ENCODE results near the gene OTOG.

The OTOG gene

DNA sequence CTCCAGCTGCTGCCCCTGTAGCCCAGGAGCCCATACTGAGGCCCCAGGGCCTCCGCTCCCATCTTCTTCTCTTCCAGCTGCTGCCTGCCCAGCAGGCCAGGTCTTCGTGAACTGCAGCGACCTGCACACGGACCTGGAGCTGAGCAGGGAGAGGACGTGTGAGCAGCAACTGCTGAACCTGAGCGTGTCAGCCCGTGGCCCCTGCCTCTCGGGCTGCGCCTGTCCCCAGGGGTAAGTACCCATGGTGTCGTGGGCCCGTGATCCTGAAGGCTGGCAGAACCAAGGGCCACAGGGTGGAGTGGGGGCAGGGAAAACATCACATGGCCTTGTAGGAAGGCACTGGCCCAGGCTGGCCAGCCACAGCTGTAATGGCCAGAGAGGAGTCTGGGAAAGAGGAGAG lies 31.2 kb downstream of the OTOG start:
- in situ Hi-C loops (cut with HindIII; ENCODE audit: low sequenced_read_pairs) = no loop called here

DNA sequence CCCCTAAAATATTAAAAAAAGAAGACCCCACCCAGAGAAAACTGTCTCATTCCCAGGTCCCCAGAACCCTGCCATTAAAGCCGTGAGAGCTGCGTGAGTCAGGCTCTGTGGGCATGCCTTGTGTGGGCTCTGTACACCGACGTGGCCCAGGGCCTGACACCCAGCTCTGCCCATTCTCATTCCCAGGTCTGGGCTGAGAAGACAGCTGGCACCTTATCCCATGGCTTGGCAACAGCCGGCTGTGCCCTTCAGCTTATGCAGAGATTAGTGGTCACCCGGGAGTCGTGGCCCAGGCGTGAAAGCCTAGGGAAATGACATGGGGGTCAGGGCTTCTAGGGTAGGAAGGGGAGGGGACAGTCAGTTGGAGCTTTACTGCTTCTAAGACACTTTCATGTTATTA lies 31.9 kb downstream of the OTOG start:
- in situ Hi-C loops (cut with HindIII; ENCODE audit: low sequenced_read_pairs) = no loop called here

DNA sequence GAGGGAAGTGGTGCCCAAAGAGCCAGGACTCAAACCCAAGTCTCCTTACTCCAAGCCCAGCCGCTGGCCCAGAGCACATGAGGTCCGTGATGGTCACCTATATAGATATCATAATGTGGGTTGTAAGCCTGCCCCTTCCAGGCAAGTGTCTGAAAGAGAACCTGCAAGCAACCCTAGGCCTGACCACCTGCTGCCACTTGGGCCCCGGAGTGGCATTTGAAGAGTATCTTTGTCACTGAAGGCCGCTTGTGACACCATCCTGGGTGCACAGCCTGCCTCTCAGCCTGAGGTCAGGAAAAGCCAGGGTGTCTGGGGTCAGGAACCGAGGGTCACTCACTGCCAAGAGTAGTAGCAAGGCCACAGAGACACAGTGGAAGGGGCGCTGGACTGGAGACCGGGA lies 32.4 kb downstream of the OTOG start:
- in situ Hi-C loops (cut with HindIII; ENCODE audit: low sequenced_read_pairs) = no loop called here

DNA sequence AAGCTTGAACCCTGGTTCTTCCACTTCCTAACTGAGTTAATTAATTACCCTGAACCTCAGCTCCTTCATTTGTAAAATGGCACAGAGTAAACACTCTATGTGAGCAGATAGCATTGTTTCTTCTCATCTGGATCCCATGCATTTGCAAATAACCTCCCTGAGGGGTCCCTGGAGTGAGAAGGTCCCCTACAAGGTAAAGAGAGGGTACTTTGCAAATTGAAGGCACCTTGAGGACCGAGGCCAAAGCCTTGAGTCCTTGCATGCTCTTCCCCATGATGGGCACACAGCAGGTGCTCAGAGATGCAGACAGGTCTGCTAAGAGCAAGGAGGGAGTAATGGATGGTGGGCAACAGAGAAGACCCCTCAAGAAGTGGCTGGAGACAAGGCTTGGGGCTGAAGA lies 33.2 kb downstream of the OTOG start:
- in situ Hi-C loops (cut with HindIII; ENCODE audit: low sequenced_read_pairs) = no loop called here

DNA sequence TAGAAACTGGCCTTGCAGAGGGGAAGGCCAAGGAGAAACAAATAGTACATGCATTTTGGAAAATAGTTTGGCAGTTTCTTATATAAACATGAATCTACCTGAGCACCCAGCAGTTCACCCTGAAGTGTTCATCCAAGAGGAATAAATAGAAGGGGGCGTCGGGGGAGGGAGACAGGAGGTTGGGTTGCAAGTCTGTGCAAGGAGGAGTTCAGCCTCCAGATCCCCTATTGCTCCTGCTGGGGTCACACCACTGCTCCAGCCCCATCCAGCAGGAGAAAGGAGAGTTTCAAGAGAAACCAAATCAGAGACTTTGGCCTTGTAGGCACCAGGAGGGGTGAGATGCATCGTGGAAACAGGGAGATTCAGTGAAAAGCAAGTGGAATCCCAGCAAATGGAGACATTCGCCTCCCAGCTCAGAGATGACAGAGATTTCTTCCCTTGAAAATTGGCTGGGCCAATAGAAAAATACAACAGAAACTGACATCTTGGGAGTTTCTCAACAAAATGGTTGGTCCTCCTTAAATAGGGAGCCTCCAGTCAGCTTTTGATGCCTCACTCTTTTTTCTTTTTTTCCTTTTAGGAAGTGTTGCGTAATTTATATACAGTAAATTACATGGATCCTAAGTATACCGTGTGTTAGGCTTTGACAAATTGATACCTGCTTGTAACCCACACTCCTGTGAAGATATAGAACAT lies 34.1 kb downstream of the OTOG start:
- in situ Hi-C loops (cut with HindIII; ENCODE audit: low sequenced_read_pairs) = no loop called here

DNA sequence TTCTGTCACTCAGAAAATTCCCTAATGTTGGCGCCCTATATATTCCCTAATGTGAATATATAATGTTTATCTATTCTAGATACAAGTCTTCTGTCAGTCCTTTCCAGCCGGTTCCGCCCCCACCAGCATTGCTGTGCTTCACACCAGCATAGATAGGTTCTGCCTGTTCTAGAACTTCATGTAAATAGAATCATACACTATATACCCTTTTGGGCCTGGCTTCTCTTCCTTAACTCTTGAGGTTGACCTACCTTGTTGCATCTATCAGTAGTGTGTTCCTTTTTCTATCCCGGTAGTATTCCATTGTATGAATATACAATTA lies 34.6 kb downstream of the OTOG start:
- in situ Hi-C loops (cut with HindIII; ENCODE audit: low sequenced_read_pairs) = no loop called here

DNA sequence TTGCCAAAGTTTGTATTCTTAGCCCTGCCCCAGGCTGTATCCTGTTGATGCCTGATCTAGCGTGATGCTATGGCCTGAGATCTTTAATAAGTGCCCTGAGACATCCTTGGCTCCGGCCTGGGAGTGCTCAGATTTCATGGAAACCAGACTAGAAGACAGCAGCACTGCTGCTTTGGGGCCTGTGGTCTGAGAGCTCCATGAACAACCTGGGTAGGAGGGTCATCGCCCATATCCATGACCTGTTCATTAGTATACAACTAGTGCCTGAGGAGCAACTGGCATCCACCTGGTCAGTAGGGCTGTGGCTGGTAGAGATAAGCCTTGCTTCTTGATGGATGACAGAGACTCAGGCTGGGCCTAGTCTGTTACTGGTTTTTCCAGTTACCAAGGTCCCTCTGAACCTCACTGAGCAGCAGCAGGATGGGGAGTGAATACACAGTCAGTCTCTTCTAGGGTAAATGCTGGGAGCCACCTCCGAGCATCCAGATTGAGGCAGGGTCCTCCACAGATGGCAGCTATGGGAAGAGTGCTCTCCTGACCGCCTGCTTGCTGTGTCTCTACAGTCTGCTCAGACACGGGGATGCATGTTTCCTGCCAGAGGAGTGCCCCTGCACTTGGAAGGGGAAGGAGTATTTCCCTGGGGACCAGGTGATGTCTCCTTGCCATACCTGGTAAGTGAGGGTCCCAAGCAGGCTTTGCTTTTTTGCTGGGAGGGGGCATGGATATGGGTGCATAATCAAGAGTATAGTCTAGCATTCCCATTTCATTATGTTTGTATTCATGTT lies 39.0 kb downstream of the OTOG start:
- in situ Hi-C loops (cut with HindIII; ENCODE audit: low sequenced_read_pairs) = no loop called here

DNA sequence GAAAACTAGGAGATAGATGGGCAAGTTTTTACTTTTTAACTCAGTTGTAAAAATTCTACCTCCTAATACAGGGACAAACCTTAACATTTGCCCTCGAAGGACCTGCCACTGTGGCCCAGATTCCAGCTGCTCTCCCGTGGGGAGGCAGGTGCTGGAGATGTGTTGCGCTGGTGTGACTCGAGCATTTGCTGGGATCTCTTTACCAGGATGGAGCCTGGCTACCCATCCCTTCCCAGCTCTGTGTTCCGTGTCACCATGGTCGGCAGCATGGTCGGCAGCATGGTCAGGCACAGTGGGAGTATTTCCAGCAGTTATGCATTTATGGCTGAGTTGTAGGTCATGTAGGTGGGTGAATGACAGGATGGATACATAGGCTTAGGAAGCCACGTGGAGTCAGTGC lies 41.1 kb downstream of the OTOG start:
- in situ Hi-C loops (cut with HindIII; ENCODE audit: low sequenced_read_pairs) = no loop called here

DNA sequence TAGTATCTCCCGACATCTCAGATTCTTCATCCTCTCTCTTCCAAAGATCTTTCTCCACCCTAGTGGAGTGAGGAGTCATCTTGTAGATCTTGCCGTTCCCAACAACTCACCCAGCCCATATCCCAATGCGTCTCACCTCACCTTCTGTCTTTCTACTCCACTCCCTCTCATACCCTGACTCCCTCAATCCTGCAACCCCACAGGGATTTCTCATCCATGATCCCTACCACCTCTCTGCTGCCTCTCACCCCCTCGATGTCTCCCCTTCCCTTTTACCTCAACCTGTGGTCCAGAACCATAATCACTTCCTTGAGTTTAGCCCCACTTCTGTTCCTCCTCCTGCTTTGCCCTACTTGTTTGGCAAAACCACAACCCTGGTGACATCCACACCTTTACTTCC lies 41.7 kb downstream of the OTOG start:
- in situ Hi-C loops (cut with HindIII; ENCODE audit: low sequenced_read_pairs) = no loop called here

DNA sequence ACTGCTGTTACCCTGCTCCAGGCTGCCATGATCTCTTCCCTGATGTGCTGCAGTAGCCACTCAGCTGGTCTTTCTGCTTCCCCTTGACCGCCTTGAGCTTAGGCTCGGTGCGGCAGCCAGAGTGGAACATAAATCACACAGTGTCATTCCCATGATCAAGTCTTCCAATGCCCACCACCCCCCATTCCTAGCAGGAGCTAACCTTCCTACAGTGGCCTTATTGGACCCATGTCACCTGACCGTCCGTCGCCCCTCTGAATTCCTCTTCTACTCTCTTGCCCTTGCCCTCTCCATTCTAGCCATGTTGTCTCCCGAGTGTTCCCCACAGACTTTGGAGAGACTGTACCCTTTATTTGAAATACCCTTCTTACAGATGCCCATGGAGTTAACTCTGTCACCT lies 43.4 kb downstream of the OTOG start:
- in situ Hi-C loops (cut with HindIII; ENCODE audit: low sequenced_read_pairs) = no loop called here

DNA sequence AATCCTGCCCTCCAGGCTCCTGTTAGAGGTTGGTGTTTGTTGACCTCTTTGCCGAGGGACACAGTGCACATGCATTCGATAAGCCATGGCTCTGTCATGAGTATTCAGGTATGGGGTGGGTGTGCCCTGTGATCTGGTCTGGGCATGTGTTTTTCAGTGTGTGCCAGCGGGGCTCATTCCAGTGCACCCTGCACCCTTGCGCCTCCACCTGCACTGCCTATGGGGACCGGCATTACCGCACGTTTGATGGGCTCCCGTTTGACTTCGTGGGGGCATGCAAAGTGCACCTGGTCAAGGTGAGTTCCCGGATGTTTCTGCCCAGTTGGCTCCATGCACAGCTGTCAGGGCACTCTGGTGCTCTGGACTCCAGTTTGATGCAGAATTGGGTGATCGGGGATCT lies 44.2 kb downstream of the OTOG start:
- in situ Hi-C loops (cut with HindIII; ENCODE audit: low sequenced_read_pairs) = no loop called here

DNA sequence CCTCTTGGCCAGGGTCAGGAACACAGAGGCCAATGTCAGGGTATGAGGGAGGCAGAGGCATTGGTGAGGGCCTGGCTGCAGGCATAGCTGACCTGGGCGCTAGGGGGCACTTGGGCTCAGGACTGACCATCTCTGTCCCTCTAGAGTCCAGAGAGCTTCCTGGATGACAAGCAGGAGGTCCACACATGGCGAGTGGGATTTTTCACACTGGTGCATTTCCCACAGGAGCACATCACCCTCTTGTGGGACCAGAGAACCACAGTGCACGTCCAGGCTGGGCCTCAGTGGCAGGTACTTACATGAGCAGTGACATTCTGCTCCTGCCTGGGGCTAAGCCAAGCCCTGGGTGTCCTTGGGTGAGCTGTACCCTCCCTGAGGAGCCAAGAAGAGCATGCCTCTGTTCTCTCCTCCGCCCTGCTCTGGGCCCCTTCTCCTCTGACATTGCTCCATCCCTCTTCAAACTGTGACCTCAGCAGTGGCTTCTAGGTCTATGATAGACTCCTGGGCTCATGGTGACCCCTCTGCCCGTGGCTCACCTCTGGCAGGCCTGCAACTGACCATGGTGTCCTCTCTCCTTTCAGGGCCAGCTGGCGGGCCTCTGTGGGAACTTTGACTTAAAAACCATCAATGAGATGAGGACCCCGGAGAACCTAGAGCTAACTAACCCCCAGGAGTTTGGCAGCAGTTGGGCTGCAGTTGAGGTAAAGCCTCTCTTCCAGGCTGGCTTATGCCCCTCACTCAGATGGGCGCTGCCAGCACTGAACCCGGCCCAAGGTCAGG lies 46.6 kb downstream of the OTOG start:
- in situ Hi-C loops (cut with HindIII; ENCODE audit: low sequenced_read_pairs) = no loop called here

DNA sequence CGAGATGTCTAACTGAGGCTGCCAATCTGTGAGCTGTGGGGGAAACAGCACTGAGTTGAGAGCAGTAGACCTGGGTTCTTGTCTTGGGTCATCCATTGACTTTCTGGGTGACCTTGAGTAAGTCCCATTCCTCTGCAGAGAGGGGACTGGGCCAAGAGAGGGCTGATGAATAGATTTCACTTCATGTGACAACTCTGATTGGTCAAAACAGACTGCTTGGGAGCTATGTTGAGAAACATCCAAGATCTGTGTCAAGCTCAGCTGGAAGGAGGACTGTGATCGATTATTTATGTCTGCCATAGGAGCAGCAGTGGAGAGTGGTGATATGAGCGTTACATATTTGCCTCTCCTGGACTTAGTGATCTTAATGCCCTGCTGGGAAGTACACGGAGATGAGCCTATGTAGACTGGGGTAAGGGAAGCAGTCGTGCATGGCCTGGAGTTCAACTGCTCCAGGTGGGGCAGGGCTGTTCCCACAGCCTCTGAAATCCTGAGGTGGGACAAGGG lies 47.7 kb downstream of the OTOG start:
- in situ Hi-C loops (cut with HindIII; ENCODE audit: low sequenced_read_pairs) = no loop called here

DNA sequence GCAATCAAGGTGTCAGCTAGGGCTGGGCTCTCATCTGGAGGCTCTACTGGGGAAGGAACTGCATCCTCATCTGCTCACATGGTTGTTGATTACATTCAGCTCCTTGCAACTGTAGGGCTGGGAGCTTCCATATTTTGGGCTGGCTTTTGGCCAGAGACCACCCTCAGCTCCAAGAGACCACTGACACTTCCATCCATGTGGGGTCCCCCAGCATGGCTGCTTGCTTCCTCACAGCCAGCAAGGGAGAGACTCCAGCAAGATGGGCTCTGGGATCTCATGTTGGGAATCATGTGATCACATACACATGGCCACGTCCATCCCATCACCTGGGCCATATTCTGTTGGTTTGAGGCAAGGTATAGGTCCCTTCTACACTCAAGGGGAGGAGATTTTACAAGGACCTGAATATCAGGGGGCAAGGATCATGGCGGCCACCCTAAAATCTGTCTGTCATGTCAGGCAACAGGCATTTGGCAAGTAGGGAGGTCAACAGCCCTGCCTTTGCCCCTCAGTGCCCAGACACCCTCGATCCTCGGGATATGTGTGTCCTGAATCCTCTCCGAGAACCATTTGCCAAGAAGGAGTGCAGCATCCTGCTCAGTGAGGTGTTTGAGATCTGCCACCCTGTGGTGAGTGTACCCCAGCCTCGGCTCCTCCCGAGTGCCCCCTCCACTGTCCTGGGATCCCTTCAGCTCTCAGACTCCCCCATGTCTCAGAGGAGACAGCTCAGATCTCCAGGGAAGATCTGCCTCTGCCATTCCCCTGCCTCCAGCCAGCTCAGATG lies 48.7 kb downstream of the OTOG start:
- in situ Hi-C loops (cut with HindIII; ENCODE audit: low sequenced_read_pairs) = no loop called here

DNA sequence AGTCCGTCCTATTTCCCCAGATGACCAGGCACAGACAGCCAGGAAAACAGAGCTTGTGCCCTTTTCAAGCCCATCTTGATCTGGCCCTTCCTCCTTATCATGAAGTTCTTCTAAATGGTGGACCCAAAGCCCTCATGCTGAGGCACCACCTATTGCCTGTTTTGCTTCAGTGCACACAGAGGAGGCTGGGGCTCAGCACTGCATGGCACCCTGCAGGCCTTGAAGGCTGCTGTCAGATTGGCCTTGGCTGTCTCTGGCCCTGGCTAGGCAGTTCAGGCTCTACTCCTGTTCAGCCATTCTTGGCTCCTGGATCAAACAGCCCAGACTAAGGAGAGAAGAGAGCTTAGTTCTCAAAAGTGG lies 49.2 kb downstream of the OTOG start:
- in situ Hi-C loops (cut with HindIII; ENCODE audit: low sequenced_read_pairs) = no loop called here

DNA sequence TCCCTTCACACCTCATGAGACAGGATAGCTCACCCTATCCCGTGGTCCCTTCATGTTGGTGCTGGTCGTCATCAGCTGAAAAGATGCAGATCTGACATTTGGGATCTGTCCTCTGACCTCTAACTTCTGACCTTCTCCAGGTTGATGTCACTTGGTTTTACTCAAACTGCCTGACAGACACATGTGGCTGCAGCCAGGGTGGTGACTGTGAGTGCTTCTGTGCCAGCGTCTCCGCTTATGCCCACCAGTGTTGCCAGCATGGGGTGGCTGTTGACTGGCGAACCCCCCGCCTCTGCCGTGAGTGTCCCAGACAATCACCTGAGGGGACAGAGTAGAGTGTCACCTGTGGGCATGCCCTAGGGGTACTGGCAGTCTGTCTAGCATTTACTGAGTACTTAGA lies 49.7 kb downstream of the OTOG start:
- in situ Hi-C loops (cut with HindIII; ENCODE audit: low sequenced_read_pairs) = no loop called here

DNA sequence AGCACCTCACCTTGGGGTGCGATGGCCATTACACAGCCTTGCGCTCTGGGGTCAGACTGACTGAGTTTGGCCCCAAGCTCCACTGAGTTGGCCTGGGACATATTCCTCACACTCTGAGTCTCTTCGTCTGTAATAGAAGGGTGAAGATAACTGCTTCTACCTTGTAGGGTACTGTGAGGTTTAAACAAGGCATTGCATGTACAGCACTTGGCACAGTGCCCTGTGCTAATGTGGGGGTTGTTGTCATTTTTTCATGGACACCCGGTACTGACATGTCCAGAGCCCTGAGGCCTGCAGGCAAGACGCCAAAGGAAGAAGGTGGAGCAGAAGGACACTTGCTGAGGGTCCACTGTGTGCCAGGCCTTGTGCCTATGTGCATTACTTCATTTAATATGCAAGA lies 50.7 kb downstream of the OTOG start:
- in situ Hi-C loops (cut with HindIII; ENCODE audit: low sequenced_read_pairs) = no loop called here

DNA sequence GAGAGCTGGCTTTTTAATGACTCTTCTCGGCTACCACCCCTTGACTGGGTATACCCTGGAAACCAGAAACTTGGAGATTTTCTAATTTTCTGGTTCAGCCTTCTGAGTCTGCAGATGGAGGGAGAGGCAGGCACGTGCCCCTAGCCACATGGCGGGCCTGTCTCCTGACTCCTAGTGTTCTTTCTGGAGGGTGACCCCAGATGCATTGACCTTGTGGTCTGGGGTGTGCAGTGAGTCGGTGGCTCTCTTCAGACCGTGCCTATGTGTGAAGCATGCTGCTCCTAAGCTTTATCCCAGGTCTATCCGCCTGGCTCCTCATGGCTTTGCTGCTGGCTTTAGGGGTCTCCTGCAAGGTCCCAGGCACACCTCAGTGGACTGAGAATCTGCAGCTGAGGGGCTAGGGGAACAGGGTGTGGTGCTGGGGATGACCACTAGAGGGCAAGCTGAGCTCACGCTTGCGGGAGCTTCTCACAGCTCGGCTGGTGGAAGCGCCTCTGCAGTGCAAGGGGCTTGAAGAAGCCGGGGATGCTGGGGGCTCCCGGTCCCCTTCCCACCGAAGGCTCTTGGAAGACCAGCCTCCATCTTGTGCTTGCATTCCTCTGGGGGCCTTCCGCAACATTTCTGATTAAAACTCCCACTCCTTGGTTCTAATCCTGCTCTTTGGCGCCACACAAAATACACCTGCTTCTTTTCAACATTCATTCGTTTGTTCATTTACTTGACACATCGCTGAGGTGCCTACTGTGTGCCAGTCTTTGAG lies 51.8 kb downstream of the OTOG start:
- in situ Hi-C loops (cut with HindIII; ENCODE audit: low sequenced_read_pairs) = no loop called here

DNA sequence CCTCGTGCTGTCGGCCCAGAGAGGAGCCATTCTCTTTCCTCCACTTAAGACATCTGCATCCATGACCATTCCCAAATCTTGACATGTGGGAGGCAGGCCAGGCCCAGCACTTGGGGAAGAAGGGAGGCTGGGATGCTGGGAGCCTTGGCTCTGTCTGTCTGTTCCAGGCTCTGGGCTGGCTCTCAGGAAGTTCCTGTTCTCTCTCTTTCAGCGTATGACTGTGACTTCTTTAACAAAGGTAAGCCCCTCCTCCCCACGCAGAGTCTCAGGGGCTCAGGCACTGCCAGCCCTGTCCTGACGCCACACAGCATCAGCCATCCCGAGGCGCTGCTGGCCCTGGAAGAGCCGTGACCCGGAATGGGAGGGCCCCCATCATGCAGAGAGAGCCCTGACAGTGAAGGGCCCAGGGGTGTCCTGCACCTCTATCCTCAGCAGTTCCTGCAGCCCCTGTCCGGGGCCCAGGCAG lies 52.4 kb downstream of the OTOG start:
- in situ Hi-C loops (cut with HindIII; ENCODE audit: low sequenced_read_pairs) = no loop called here
